NCI-H526 treated with DMSO at 0.1 percent for 48 hours (cell line): ENCODE data around the gene DCAF4.
"Not testable (repeated sequence)": the region's sequence is repeated elsewhere in the genome, so short reads cannot be mapped to it uniquely, and the experiment has no call there.

Experiments used
- DNase-seq: peaks from one replicate; lab custom pipeline; 2025; lab: John Stamatoyannopoulos, UW

The DCAF4 gene

DNA sequence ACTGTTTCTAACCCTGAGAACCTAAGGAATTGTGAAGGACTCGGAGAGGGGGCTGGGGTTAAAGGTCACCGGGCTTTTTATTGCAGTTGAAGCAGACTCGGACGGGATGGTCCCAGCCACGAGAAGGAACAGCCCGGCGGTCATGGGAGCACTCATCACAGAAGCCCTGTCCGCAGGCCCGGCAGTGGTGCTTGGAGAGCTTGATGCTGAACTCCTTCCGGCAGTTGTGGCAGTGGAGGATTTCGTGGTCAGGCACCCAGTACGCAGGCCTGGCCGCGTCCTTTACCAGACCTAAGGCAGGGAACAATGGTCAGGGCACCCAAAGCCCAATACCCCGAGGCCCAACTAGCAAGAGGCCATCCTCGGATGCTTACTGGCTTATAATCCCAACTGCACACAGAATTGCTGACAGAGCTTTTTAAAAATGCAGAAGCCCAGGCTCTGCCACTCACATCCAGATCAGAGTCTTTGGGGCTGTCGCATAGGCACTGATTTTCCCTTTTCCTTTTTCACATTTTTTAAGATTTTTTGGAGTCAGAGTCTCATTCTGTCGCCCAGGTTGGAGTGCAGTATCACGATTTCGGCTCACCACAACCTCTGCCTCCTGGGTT, 44.7 kb downstream of the DCAF4 start:
- DNase-seq = no peak

DNA sequence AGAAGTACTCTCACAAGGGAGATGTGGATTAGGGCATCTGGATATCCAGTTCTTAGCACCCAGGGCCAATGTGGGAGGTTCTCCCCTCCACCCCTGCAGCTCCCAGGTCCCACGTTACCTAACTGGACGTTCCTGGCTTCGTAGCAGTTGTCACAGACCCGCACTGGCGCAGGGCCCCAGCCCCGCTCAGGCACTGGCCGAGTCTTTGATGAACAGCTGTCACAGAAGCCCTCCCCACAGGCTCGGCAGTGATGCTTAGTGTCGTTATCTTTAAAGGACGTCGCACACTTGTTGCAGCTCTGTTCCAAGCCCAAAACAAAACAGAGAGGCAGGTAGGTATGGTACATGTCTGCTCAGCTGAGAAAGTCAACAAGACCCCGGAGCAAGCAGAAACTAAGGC, 48.4 kb downstream of the DCAF4 start:
- DNase-seq = no peak

DNA sequence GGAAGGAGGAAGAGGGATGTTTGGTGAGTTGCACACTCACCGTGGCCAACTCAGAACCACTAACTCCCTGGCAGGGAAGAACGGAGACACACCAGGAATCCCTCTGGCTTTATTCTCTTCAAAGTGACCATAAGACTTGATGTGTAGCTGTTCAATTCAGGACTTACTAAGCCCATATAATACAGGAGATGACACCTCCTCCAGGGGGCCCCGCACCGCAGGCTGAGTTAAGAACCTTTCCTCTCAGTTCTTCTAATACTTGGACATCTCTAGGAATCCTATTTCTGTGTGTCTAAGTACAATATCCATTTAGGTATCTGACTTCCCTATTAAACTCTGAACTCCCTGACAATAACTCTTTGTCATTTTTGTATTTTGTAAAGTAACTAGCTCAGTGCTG, 49.5 kb downstream of the DCAF4 start:
- DNase-seq = no peak

DNA sequence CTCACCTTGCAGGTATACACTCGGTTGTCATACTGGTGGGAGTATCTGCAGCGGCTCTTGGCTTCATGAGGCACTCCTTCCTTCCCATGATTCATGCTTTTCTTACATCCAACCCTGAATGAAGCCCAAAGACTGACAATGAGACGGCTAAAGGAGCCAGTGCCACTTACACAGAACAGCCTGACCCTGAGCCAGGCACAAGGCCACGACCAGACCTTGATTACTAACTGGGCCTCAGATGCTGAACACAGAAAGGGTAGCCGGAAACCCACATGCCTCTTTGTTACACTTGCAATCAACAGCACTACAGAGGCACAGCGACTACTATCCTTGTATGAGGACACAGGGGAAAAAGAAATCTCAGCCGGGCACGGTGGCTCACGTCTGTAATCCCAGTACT, 52.6 kb downstream of the DCAF4 start:
- DNase-seq = no peak

DNA sequence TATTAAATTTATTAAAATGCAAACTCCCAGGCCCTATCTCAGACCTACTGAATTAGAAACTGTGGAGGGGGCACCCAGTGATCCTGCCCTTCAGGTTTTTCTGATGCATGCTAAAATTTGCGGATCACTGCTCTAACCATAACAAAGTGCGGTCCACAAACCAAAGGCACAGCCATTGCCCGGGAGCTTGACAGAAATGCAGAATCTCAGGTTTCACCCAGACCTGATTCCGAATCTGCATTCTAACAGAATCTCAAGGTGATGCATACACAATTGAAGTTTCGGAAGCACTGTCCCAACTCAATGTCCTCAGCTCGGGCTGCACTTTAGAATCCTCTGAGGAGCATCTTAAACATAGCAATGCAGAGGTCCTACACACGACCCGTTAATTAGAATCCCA, 54.6 kb downstream of the DCAF4 start:
- no peak for DNase-seq

DNA sequence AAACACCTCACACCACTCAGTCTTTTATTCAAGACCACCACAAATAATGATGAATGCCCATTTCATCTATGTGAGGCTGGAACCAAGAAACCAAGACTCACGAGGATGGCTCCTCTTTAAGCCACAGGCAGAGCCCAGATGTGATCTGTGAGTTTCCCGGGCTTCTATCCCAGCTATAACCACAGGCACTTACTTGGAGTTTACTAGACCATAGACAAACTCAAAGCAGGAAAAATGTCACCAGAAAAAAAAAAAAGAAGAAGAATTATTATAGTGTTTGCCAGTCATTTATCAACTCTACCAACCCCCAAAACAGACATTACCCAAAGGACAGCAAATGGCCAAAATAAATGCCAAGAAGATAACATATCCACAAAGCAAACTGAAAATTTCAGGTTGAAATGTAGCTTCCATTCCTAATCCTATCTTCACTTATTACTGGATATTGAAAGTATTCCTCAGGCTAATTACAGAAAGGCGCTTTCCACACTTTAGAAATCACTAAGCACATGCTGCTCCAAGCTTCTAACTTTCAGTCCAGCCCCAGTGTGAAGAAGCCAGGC, 56.0 kb downstream of the DCAF4 start:
- DNase-seq = no peak

DNA sequence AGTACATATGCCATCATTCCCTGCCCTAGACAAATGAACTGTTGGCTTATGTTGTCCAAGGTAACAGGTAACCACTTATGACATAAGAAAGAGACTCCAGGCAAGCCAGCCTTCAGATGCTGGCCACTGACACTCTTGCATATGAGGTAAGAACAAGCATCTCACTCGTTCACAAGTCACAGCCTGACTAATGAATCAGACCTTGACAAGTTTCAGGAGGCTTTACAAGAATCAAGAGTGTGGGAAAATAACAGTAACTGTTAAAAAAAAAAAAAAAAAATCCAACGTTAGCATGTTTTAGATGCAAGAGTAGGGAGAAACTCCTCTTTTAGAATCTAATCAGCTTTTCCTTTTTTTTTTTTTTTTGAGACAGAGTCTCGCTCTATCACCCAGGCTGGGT, 60.0 kb downstream of the DCAF4 start:
- DNase-seq = no peak

DNA sequence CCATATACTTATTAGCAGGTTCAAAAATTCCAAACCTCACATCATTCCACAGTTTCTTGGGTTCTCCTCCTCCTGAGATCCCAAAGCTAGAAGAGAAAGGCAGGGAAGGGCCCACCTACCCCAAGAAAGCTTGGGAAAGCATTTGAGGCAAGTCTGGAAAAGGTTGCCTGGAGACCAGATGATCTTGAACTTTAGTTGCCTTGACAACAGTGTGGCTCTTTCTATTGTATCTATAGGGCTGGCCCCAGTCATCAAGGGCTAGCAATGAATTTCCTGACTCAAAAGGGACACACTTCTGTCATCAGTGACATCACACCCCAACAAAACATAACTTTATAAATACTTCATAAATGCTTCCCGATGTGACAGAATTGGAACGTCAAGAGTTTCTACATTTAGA, 60.6 kb downstream of the DCAF4 start:
- no peak for DNase-seq

DNA sequence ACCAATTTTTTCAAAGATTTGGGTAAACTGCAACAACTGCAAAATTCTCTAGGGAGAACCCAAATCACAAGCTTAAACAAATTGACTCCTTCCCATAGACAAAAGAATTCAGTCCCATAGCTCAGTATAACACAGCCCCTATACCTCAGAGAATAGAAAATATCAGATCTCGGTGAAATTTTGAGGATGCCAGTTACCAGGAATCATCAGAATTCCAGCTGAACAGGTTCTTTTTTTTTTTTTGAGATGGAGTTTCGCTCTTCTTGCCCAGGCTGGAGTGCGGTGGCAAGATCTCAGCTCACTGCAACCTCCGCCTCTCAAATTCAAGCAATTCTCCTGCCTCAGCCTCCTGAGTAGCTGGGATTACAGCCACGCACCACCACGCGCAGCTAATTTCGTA, 63.9 kb downstream of the DCAF4 start:
- no peak for DNase-seq

DNA sequence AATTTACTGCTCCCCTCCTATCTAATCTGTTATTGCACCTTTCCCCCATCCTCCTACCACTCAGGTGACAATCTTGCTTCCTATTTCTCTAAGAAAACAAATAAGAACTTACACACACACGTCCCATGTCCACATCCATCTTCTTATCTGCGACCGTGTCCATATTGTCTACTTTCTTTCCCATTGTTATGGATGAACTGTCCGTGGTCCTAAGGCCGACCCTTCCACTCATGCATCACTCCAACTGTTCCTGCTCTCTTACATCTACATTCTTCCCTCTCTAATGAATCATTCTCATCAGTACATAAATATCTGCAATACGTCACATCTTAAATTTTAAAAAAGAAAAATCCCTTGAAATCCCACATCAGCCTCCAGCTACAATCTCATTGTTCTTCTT, 70.7 kb downstream of the DCAF4 start:
- DNase-seq = no peak

DNA sequence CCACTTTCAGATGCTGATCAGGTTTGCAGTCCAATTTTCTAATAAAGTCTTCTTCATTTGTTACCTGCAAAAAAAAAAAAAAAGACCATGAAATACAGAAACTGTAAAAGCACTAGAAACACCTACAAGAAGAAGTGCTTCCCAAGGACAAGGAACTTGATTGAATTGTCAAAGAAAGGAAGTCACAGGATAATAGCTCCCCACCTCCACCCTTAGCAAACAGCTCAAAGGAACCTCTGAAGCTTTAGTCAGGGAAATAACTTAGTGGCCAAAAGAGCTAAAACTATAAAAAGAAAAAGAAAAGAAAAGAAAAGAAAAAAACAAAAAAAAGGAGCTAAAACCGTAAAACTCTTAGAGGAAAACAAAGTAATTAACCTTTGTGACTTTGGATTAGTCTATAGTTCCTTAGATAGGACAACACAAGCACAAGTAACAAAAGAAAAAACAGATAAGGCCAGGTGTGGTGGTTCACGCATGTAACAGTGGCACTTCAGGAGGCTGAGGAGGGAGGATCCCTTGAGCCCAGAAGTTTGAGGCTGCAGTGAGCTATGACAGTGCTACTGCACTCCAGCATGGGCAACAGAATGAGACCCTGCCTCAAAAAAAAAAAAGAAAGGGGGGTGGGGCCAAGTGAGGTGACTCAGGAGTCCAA, 72.1 kb downstream of the DCAF4 start:
- DNase-seq = no peak

DNA sequence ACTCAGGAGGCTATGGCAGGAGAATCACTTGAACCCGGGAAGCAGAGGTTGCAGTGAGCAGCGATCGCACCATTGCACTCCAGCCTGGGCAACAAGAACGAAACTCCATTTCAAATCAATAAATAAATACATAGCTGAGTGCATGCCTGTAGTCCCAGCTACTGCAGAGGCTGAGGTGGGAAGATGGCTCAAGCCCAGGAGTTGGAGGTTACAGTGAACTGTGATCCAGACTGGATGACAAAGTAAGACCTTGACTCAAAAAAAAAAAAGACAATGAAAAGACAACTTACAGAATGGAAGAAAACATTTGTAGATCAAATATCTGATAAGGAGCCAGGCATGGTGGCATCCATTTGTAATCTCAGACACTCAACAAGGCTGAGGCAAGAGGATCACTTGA, 73.1 kb downstream of the DCAF4 start:
- DNase-seq = no peak

DNA sequence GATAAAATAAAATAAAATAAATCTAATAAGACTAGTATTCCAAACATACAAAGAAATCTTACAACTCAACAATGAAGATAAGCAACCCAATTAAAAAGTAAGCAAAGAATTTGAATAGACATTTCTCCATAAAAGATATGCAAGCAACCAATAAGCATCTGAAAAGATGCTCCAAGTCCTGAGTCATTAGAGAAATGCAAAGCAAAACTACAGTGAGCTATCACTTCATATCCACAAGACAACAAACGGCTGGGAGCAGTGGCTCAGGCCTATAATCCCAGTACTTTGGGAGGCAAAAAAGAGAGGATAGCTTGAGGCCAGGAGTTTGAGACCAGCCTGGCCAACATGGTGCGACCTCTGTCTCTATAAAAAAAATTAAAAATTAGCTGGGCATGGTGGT, 73.8 kb downstream of the DCAF4 start:
- no peak for DNase-seq

DNA sequence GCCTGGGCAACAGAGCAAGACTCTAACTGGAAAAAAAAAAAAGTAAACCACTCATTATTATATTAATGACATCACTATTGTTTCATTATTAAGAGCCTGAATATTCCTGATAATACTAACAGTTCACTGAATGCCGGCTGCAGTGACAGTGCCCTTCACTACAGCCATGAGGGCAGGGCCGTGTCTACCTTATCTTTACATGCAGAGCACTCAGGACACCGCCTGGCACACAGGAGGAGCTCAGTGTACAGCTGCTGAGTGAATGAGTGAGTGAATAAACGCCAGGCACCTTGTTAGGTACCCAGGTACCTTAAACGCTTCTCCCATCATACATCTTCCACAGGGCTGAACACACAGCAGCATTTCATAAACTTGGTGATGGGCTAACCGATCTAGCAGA, 77.4 kb downstream of the DCAF4 start:
- no peak for DNase-seq

DNA sequence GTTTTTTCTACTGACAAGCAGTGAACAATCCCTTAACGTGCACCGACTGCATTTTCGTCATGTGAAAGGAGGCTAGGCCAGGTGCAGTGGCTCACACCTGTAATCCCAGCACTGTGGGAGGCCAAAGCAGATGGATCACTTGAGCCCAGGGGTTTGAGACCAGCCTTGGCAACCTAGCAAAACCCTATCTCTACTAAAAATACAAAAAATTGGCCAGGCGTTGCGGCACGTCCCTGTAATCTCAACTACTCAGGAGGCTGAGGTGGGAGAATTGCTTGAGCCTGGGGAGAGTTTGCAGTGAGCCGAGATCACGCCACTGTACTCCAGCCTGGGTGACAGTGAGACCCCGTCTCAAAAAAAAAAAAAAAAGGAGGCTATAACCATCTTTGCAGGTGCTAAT, 78.4 kb downstream of the DCAF4 start:
- DNase-seq = not testable (repeated sequence)

DNA sequence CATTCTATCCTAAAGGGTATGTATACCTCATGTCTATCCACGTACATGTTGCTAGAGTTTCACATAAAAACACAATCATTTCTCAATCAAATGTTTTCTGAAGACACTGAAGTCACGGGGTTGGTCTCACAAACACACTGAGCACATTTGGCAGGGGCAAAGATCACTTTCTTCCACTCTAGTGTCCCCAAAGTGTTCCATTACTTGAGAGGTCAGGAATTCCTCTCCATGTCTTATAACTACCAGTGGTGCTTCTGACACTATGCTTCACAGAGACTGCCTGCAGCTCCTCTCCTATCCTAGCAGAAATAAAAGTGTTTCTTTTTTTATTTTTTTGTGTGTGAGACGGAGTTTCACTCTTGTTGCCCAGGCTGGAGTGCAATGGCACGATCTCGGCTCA, 81.6 kb downstream of the DCAF4 start:
- no peak for DNase-seq

DNA sequence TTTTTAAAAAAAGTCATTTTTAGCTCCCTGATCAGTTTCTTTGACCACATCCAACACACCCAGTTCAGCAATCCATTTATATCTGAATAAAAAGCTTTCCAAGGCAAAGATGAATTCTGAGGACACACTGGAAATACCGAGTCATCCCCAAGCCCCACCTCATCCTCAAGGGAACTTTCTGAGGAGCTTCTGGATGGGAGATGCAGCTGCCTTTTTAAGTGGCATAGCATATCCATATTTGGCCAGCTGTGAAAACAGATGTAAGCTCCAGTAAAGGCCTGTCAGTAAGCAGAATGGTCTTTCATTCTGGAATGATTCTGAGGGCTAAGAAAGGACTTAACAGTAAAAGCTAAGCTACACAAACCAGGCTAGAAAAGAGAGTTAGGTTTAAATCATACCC, 82.2 kb downstream of the DCAF4 start:
- no peak for DNase-seq
